ENCODE results near the gene SNHG17. TPM values are rescaled to one million over a fixed set of nuclear protein-coding genes. Genes with fewer than 3 reads are reported as not detected.

Gene SNHG17
- total and polyA plus RNA-seq, 2 donors (not counting 1 experiment from before 2014, with no cell fraction given): 49.6 to 78.0 TPM

GRCh38 chr20:38449046-38449445, 13.9 kb upstream of the SNHG17 start:
- Histone ChIP-seq H2AFZ (ENCODE audit: insufficient read depth, low read depth, low read length, poor library complexity, severe bottlenecking) (no peak overlapping the region), H3K79me2 (ENCODE audit: control insufficient read depth, insufficient read depth, low read length) (no peaks in the 10 kb centered on the region), H3K36me3 (replicated peaks in 1 of 2; ENCODE audit: control extremely low read depth in 1 of 2, control insufficient read depth in 1 of 2, extremely low read depth in 1 of 2, insufficient read depth in 2 of 2, low read length in 1 of 2) (peaks cover 0 to 13% of the 10 kb centered on the region in 2 experiments), H3K27me3 (replicated peaks in 1 of 4; ENCODE audit: control extremely low read depth in 1 of 4, control insufficient read depth in 3 of 4, insufficient read depth in 4 of 4, low read length in 3 of 4) (no peaks in the 10 kb centered on the region), H3K9me3 (ENCODE audit: control extremely low read depth in 1 of 3, control insufficient read depth in 2 of 3, insufficient read depth in 1 of 3, low read length in 2 of 3) (peaks cover 0 to 4% (median 2%) of the 10 kb centered on the region in 3 donors), H3K27ac (ENCODE audit: low read length in 2 of 2) (no peak overlapping the region), H3K4me1 (ENCODE audit: control insufficient read depth in 2 of 2, insufficient read depth in 2 of 2, low read length in 2 of 2) (peaks cover 22 to 33% of the 10 kb centered on the region in 2 donors), H4K20me1 (ENCODE audit: control insufficient read depth, insufficient read depth, low read length, poor library complexity, severe bottlenecking) (no peaks in the 10 kb centered on the region), H3K4me3 (ENCODE audit: control extremely low read depth in 1 of 5, extremely low read depth in 1 of 5, insufficient read depth in 1 of 5, low read depth in 2 of 5, low read length in 4 of 5) (no peak overlapping the region), H3K4me2 (replicated peaks; ENCODE audit: low read depth, low read length, poor library complexity, severe bottlenecking) (no peak overlapping the region), H3K9ac (ENCODE audit: low read length) (no peak overlapping the region)
- H3K9me3 Mint-ChIP-seq (ENCODE audit: insufficient read depth): peaks cover 2% of the 10 kb centered on the region
- H3K4me3 Mint-ChIP-seq: no peak overlapping the region
- no peaks in the 10 kb centered on the region for H3K27me3 Mint-ChIP-seq
- ATAC-seq (ENCODE audit: low read depth) (no peak), DNase-seq (no peak)
- TF ChIP-seq CTCF (IDR thresholded peaks at IDR 0.05): no peak
- POLR2A ChIA-PET: interaction anchor here (1.3 kb wide), 1 partner anchor 14 kb away, joined by 3 read pairs; the partner anchor contains the start of gene SNHG17
- no peak overlapping the region for H3K27ac Mint-ChIP-seq
- H3K4me1 Mint-ChIP-seq: peaks cover 24% of the 10 kb centered on the region
- intact Hi-C loops (cut with micrococcal nuclease): no loop called here
- 92% methylated on average over 1 of the region's 3 CpGs for WGBS (ENCODE audit: insufficient coverage)
- CTCF ChIA-PET: interaction anchor here (6.3 kb wide), 1 partner anchor 16 kb away, joined by 156 read pairs; the partner anchor contains the start of gene SNHG17

GRCh38 chr20:38447931-38448675, 13.0 kb upstream of the SNHG17 start:
- Histone ChIP-seq H3K27me3 (replicated peaks in 1 of 4; ENCODE audit: control extremely low read depth in 1 of 4, control insufficient read depth in 3 of 4, insufficient read depth in 4 of 4, low read length in 3 of 4) (no peaks in the 10 kb centered on the region), H3K4me1 (ENCODE audit: control insufficient read depth in 2 of 2, insufficient read depth in 2 of 2, low read length in 2 of 2) (peaks cover 22 to 29% of the 10 kb centered on the region in 2 donors), H3K4me2 (replicated peaks; ENCODE audit: low read depth, low read length, poor library complexity, severe bottlenecking) (no peak overlapping the region), H3K4me3 (ENCODE audit: control extremely low read depth in 1 of 5, extremely low read depth in 1 of 5, insufficient read depth in 1 of 5, low read depth in 2 of 5, low read length in 4 of 5) (no peak overlapping the region), H3K9ac (ENCODE audit: low read length) (no peak overlapping the region), H3K36me3 (replicated peaks in 1 of 2; ENCODE audit: control extremely low read depth in 1 of 2, control insufficient read depth in 1 of 2, extremely low read depth in 1 of 2, insufficient read depth in 2 of 2, low read length in 1 of 2) (peaks cover 0 to 13% of the 10 kb centered on the region in 2 experiments), H3K27ac (ENCODE audit: low read length in 2 of 2) (peak overlapping the region; percentile 22 to 53), H2AFZ (ENCODE audit: insufficient read depth, low read depth, low read length, poor library complexity, severe bottlenecking) (no peak overlapping the region), H3K9me3 (ENCODE audit: control extremely low read depth in 1 of 3, control insufficient read depth in 2 of 3, insufficient read depth in 1 of 3, low read length in 2 of 3) (peaks cover 0 to 4% (median 2%) of the 10 kb centered on the region in 3 donors), H4K20me1 (ENCODE audit: control insufficient read depth, insufficient read depth, low read length, poor library complexity, severe bottlenecking) (no peaks in the 10 kb centered on the region), H3K79me2 (ENCODE audit: control insufficient read depth, insufficient read depth, low read length) (no peaks in the 10 kb centered on the region)
- Mint-ChIP-seq H3K4me3 (peak overlapping the region; percentile 94), H3K4me1 (peaks cover 21% of the 10 kb centered on the region), H3K27ac (peak overlapping the region; percentile 90), H3K27me3 (no peaks in the 10 kb centered on the region), H3K9me3 (ENCODE audit: insufficient read depth) (peaks cover 2% of the 10 kb centered on the region)
- TF ChIP-seq EZH2 (IDR thresholded peaks at IDR 0.05; ENCODE audit: borderline replicate concordance, insufficient read depth, low read depth, low read length, poor library complexity, severe bottlenecking) (no peak), CTCF (IDR thresholded peaks at IDR 0.05) (no peak)
- ChIA-PET CTCF (interaction anchor here (3.2 to 6.3 kb wide), 3 partner anchors 10 to 24 kb away, joined by 21 to 156 read pairs (median 40); partner anchors contain the start of genes RALGAPB and SNHG17), POLR2A (interaction anchor here (0.5 to 2.7 kb wide), 4 partner anchors 13 to 428 kb away, joined by 3 to 17 read pairs (median 3); partner anchors contain the start of genes RALGAPB and SNHG17)
- ATAC-seq (ENCODE audit: low read depth) (peak; percentile 57), DNase-seq (peak; percentile 65)
- intact Hi-C loops (cut with micrococcal nuclease): no loop called here
- 92% methylated on average over 3 of the region's 10 CpGs for WGBS (ENCODE audit: insufficient coverage)

All from B cell (primary cell).